GM19099 (cell line): Measurements from ENCODE around the gene VAMP1.

Experiments
- POLR2A ChIP-seq: IDR thresholded peaks from 3 replicates; pipeline ENCODE4 v1.6.1; 2011; ENCODE audit warnings: low read depth; ENCODE audit not compliant: insufficient read length; ENCODE audit errors: extremely low read depth

VAMP1 gene, protein sequence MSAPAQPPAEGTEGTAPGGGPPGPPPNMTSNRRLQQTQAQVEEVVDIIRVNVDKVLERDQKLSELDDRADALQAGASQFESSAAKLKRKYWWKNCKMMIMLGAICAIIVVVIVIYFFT

GRCh38 chr12:6470375-6471163 lies at the start of gene VAMP1:
Gene VAMP1, minus strand, starts transcription at chr12:6470677. Its CDS starts 146 bp downstream, at chr12:6470531.
- peak; percentile 100 for TF ChIP-seq POLR2A

DNA sequence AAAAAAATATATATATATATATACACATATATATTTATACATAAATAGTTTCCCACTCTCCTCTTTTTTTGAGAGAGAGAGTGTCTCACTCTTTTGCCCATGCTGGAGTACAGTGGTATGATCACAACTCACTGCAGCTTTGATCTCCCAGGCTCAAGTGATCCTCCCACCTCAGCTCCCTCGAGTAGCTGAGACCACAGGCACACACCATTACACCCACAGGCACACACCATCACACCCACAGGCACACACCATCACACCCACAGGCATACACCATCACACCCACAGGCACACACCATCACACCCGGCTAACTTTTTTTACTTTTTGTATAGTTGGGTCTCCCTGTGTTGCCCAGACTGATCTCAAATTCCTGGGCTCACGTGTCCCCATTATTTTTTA lies 49.7 kb upstream of the VAMP1 start:
- no peak for TF ChIP-seq POLR2A

- no peak for TF ChIP-seq POLR2A
Measured at GRCh38 chr12:6508087-6508486, 37.6 kb upstream of the VAMP1 start.

- TF ChIP-seq POLR2A: no peak
Measured at GRCh38 chr12:6507102-6507998, 36.9 kb upstream of the VAMP1 start.

DNA sequence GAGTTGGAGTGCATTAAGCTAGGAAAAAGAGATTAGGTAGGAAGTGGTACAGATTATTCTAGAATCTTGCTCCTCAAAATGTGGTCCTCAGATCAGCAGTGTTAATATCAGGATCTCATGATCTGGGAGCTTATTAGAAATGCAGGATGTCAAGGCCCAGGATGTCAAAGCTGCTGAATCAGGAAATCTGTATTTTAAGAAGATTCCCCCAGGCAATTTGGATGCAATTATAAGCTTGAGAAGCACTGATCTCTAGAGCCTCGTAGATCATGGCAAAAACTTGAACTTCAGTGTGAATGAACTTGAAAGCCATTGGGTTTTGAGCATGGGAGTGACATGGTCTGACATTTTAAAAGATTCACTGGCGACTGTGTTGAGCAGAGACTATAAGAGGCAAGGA lies 30.0 kb upstream of the VAMP1 start:
- TF ChIP-seq POLR2A: no peak

GRCh38 chr12:6494968-6495367 lies 24.5 kb upstream of the VAMP1 start:
- TF ChIP-seq POLR2A: no peak

- no peak for TF ChIP-seq POLR2A
Measured at GRCh38 chr12:6494258-6494743, 23.8 kb upstream of the VAMP1 start.

- peak; percentile 74 for TF ChIP-seq POLR2A
Measured at GRCh38 chr12:6493497-6494257, 23.2 kb upstream of the VAMP1 start, which contains the start of gene NCAPD2. Gene NCAPD2, plus strand, starts transcription at chr12:6494102. Its CDS starts 997 bp downstream, at chr12:6495099.

- TF ChIP-seq POLR2A: peak; percentile 86
Measured at GRCh38 chr12:6492838-6493496, 22.5 kb upstream of the VAMP1 start, which contains the start of gene MRPL51. Gene MRPL51, minus strand, starts transcription at chr12:6493262. Its CDS starts 126 bp downstream, at chr12:6493136.

- TF ChIP-seq POLR2A: no peak
Measured at GRCh38 chr12:6489449-6489848, 19.0 kb upstream of the VAMP1 start.

DNA sequence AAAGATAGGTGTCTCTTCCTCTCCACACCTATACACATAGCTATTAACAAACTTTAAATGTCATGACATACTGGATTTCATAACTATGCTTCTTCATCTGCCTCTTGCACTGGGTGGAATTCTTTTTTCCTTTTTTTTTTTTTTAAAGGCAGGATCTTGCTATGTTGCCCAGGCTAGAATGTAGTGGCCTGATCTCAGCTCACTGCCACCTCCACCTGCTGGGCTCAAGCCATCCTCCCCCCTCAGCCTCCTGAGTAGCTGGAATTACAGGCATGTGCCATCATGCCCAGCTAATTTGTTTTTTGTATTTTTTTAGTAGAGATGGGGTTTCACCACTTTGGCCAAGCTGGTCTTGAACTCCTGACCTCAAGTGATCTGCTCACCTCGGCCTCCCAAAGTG lies 17.8 kb upstream of the VAMP1 start:
- TF ChIP-seq POLR2A: no peak

- TF ChIP-seq POLR2A: no peak
Measured at GRCh38 chr12:6478416-6478815, 7.9 kb upstream of the VAMP1 start.

DNA sequence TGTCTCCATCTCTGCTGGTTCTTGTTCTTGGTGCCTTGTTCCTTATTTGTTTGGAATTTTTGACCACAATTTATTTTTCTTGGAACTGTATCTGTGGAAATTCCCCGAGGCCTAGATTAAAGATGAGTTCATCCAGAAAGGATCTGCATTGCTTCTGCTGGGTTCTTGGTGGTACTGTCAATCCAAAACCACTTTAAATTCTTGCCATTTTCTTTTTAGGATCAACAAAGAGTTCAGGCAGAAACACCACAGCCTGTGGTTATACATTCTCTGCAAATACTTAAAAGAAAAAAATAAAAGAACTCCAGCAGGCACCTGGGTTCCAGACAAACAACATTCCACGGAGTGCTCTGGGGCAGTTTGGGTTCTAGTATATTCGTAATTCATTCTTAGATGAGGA lies 6.0 kb upstream of the VAMP1 start:
- no peak for TF ChIP-seq POLR2A

- TF ChIP-seq POLR2A: no peak
Measured at GRCh38 chr12:6472491-6472890, 2.0 kb upstream of the VAMP1 start.
